Measurements from ENCODE around the gene OR52K1. TPM values are rescaled to one million over a fixed set of nuclear protein-coding genes. Genes with fewer than 3 reads are reported as not detected.
A peak's percentile ranks its signal among the peaks of the same experiment; 100 is the strongest.
"Not testable (repeated sequence)": the region's sequence is repeated elsewhere in the genome, so short reads cannot be mapped to it uniquely, and the experiment has no call there.

The OR52K1 gene
- total RNA-seq, 1 donor from 2014 or later: not detected

DNA sequence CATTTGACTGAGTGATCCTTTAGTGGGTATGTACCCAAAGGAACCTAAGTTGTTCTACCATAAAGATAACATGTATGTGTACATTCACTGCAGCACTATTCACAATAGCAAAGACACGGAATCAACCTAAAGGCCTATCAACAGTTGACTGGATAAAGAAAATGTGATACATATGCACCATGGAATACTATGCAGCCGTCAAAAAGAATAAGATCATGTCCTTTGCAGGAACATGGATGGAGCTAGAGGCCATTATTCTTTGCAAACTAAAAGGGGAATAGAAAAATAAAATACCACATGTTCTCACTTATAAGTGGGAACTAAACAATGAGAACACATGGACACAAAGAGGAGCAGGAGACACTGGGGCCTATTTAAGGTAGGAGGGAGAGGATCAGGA lies 9.0 kb downstream of the OR52K1 start:
- DNase-seq (ENCODE audit: low read depth in 2 of 2): not testable (repeated sequence)

- peak in 1 of 2 donors; percentile 11 for DNase-seq (ENCODE audit: low read depth in 2 of 2)
Measured at GRCh38 chr11:4491878-4492606, 9.6 kb downstream of the OR52K1 start.

GRCh38 chr11:4493480-4493818 lies 11.0 kb downstream of the OR52K1 start:
- peak in 1 of 2 donors; percentile 4 for DNase-seq (ENCODE audit: low read depth in 2 of 2)

GRCh38 chr11:4495487-4495886 lies 13.0 kb downstream of the OR52K1 start:
- DNase-seq (ENCODE audit: low read depth in 2 of 2): peak; percentile 3 to 34

DNA sequence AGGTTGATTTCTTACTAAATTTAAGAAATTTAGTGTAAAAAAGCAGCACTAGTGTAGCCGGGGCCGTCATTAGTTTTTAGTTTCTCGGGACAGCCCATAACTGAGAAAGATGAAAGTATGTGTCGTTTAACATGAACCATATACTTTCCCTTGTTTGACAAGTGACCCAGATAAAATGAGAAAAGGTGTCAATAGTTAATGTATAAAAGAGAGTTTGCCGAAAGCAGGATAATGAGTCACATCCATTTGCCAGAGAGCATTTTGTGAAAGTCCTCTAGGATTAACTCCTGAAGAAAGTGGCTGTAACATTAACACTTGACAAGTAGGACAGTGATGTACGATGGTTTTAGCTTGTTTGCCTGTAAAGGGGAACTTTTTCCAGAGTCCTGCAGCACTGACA lies 13.5 kb downstream of the OR52K1 start:
- no peak for DNase-seq (ENCODE audit: low read depth in 2 of 2)

DNA sequence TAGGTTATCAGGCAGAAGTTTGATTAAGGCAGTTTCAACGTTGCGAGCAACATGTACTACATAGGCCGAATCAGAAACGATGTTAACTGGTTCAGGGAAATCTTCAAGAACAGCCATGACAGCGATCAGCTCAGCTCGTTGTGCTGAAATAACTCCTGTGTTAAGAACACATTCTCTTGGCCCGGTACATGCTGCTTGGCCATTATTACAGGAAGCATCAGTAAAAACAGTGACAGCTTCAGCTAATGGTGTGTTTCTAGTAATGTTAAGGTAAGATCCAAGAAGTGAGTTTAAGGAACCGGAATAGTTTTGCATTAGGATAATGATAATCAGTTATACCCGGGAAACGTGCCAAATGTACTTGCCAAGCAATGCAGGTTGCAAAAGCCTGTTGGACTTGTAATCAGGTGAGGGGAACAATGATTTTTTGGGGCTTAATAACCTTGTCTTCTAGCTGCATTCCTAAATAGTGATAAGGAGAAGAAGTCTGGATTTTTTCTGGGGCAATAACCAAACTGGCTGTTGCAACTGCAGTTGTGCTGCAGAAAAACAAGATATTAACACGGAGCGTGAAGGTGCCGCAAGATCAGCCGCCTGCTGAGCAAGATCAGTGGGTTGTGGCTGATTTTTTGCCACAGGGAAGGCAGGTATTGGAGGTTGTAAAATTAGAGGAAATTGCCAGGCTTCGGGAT lies 14.3 kb downstream of the OR52K1 start:
- no peak for DNase-seq (ENCODE audit: low read depth in 2 of 2)

GRCh38 chr11:4508886-4509285 lies 26.4 kb downstream of the OR52K1 start:
- no peak for DNase-seq (ENCODE audit: low read depth in 2 of 2)

GRCh38 chr11:4511282-4512245 lies 29.1 kb downstream of the OR52K1 start:
- no peak for DNase-seq (ENCODE audit: low read depth in 2 of 2)

- no peak for DNase-seq (ENCODE audit: low read depth in 2 of 2)
Measured at GRCh38 chr11:4514196-4514595, 31.8 kb downstream of the OR52K1 start.

DNA sequence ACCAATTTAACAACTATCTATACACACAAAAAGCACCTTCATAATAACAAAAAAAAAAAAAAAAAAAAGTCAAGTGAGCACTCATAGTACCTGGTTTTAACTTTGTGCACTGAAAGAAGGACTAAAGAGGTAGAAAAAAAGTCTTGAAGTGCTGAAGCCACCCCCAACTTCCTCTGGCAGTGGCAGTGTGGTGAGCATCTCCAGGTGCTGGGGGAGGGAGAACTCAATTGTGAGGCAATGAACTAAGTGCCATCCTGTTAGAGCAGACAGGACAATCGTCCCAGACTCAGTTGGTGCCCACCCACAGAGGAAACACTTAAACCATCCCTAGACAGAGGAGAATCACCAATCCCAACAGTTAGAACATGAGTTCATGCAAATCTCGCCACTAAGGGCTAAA lies 39.9 kb downstream of the OR52K1 start:
- DNase-seq (ENCODE audit: low read depth in 2 of 2): no peak

DNA sequence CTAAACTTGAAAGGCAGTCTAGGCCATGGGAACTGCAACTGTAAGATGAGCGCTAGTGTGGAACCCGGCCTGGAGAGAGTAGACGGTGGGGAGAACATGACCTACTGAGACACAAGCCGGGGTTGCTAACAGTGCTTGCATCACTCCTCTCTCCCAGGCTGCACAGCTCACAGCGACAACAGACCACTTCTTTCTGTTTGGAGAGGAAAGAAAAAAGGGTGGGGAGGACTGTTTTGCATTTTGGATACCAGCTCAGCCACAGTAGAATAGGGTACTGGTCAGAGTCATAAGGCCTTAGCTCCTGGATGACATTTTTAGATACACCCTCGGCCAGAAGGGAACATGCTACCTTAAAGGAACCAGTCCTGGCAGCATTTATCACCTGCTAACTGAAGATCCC lies 40.3 kb downstream of the OR52K1 start:
- no peak for DNase-seq (ENCODE audit: low read depth in 2 of 2)

- no peak for DNase-seq (ENCODE audit: low read depth in 2 of 2)
Measured at GRCh38 chr11:4523666-4524065, 41.2 kb downstream of the OR52K1 start.

DNA sequence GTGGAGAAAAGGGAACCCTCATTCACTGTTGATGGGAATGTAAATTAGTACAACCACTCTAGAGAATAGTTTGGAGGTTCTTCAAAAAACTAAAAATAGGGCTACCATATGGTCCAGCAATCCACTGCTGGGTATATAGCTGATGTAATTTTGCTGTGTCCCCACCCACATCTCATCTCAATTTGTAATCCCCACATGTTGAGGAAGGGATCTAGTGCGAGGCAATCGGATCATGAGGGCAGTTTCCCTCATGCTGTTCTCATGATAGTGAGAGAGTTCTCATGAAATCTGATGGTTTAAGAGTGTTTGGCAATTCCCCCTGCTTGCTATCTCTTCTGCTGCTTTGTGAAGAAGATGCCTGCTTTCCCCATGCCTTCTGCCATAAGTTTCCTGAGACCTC lies 45.5 kb downstream of the OR52K1 start:
- no peak for DNase-seq (ENCODE audit: low read depth in 2 of 2)

GRCh38 chr11:4531686-4532085 lies 49.2 kb downstream of the OR52K1 start:
- not testable (repeated sequence) for DNase-seq (ENCODE audit: low read depth in 2 of 2)

GRCh38 chr11:4539603-4540219 lies 57.3 kb downstream of the OR52K1 start:
- DNase-seq (ENCODE audit: low read depth in 2 of 2): peak; percentile 50 to 60

DNA sequence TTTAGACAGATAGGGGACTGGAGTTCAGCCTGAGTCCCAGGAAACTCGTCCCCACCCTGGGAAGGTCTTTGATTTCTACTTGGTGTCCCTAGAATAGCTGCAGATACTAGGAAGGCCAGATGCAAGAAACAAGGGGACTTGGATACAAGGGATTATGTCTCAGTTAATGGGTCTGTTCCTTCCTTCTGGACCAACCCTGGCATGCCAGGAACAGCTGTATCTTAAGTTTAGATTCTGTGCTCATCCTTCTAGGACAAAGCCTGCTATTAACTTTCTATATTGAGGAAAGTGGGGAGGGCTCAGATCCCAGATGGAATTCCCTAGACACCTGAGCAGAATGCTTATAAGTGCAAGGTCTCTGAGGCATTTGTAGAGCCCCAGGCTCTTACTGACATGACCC lies 58.6 kb downstream of the OR52K1 start:
- no peak for DNase-seq (ENCODE audit: low read depth in 2 of 2)

Other genes starting within 250 kb of the OR52K1 start
- gene OR52B4, start 114.3 kb upstream of the OR52K1 start, total RNA-seq: not detected in 2 replicates
- 20.5 and 27.8 TPM in 2 replicates for gene TRIM21, start 88.9 kb upstream of the OR52K1 start, total RNA-seq
- not detected in 2 replicates for gene OR52K2, start 33.4 kb upstream of the OR52K1 start, total RNA-seq
- not detected in 2 replicates for gene OR52M1, start 62.5 kb downstream of the OR52K1 start, total RNA-seq
- not detected in 2 replicates for gene OR52I2, start 99.1 kb downstream of the OR52K1 start, total RNA-seq
- not detected in 2 replicates for gene OR52I1, start 111.4 kb downstream of the OR52K1 start, total RNA-seq
- gene TRIM68, start 125.6 kb downstream of the OR52K1 start, total RNA-seq: 7.2 and 8.3 TPM in 2 replicates
- gene OR51D1, start 154.8 kb downstream of the OR52K1 start, total RNA-seq: not detected in 2 replicates
- not detected in 2 replicates for gene OR51E1, start 161.3 kb downstream of the OR52K1 start, total RNA-seq
- not detected in 2 replicates for gene OR51E2, start 215.2 kb downstream of the OR52K1 start, total RNA-seq
- gene MMP26, start 222.1 kb downstream of the OR52K1 start, total RNA-seq: not detected in 2 replicates

All from lung microvascular endothelial cell (primary cell).